ENCODE results near the gene MX2.
"Not testable (repeated sequence)": the region's sequence is repeated elsewhere in the genome, so short reads cannot be mapped to it uniquely, and the experiment has no call there.

MX2 gene

GRCh38 chr21:41361786-41362604 is at the start of gene MX2:
MX2 (plus strand) TSS chr21:41362027; CDS start chr21:41376907, 14,880 bp downstream.
- DNase-seq: no peak

GRCh38 chr21:41313285-41314164 is 48.3 kb upstream of the MX2 start:
- DNase-seq: not testable (repeated sequence)

GRCh38 chr21:41315726-41316125 is 46.1 kb upstream of the MX2 start:
- DNase-seq: no peak

GRCh38 chr21:41316200-41317062 is 45.4 kb upstream of the MX2 start, which contains the start of gene FAM3B:
FAM3B (plus strand) TSS chr21:41316801; CDS start chr21:41316880, 79 bp downstream.
- DNase-seq: peak; percentile 4 to 38

- no peak for DNase-seq
These were observed 44.8 kb upstream of the MX2 start for GRCh38 chr21:41317063-41317392.

GRCh38 chr21:41317458-41317857 is 44.4 kb upstream of the MX2 start:
- peak in 1 of 2 experiments; percentile 7 for DNase-seq

- DNase-seq: no peak
These were observed 43.6 kb upstream of the MX2 start for GRCh38 chr21:41318218-41318617.

GRCh38 chr21:41319273-41319672 is 42.6 kb upstream of the MX2 start:
- DNase-seq: no peak

- DNase-seq: no peak
These were observed 40.5 kb upstream of the MX2 start for GRCh38 chr21:41321211-41321907.

- DNase-seq: no peak
These were observed 39.8 kb upstream of the MX2 start for GRCh38 chr21:41321908-41322495.

GRCh38 chr21:41322496-41323382 is 39.1 kb upstream of the MX2 start:
- DNase-seq: no peak

- no peak for DNase-seq
These were observed 36.5 kb upstream of the MX2 start for GRCh38 chr21:41325138-41325912.

GRCh38 chr21:41326414-41327080 is 35.3 kb upstream of the MX2 start:
- DNase-seq: no peak

GRCh38 chr21:41327753-41328152 is 34.1 kb upstream of the MX2 start:
- DNase-seq: no peak

GRCh38 chr21:41328660-41329607 is 32.9 kb upstream of the MX2 start:
- DNase-seq: no peak

GRCh38 chr21:41333752-41334151 is 28.1 kb upstream of the MX2 start:
- no peak for DNase-seq

GRCh38 chr21:41337515-41337914 is 24.3 kb upstream of the MX2 start:
- DNase-seq: no peak

GRCh38 chr21:41338455-41338854 is 23.4 kb upstream of the MX2 start:
- DNase-seq: no peak
